ENCODE results near the gene RAB25. TPM values are rescaled to one million over a fixed set of nuclear protein-coding genes. Genes with fewer than 3 reads are reported as not detected.

RAB25 gene
- total and polyA plus RNA-seq, 2 of the 13 experiments (the other 11 are each of a cell fraction or from before 2014, with no cell fraction given) = 0.20 to 0.22 TPM

DNA sequence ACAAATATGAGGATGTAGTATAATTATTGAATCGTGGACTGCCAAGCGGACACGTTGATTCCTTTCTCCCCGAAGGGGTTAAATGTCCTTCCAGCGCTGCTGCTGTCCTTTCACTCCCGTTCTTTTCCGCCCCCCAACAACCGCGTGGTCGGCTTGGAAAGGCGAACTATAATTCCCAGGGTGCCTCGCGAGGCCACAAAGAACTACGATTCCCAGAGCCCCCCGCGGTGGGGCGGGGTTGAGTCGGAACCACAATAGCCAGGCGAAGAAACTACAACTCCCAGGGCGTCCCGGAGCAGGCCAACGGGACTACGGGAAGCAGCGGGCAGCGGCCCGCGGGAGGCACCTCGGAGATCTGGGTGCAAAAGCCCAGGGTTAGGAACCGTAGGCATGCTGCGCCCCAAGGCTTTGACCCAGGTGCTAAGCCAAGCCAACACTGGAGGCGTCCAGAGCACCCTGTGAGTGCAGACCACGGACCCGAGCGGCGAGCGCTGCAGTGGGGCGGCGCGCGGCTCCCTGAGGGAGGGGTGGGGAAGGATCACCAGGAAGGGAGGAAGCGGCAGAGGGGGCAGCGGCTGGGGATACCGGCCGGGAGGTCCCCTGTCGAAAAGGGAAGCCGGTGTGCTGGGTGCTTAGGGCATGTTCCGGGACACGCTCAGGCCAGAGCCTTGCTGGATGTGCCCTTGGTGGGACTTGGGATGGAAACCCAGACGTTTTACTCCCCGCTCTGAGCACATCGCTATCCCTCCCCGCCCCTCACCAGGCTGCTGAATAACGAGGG lies 6.3 kb upstream of the RAB25 start, which contains the start of gene LAMTOR2 (continued):
- TF ChIP-seq, protein P1, sequence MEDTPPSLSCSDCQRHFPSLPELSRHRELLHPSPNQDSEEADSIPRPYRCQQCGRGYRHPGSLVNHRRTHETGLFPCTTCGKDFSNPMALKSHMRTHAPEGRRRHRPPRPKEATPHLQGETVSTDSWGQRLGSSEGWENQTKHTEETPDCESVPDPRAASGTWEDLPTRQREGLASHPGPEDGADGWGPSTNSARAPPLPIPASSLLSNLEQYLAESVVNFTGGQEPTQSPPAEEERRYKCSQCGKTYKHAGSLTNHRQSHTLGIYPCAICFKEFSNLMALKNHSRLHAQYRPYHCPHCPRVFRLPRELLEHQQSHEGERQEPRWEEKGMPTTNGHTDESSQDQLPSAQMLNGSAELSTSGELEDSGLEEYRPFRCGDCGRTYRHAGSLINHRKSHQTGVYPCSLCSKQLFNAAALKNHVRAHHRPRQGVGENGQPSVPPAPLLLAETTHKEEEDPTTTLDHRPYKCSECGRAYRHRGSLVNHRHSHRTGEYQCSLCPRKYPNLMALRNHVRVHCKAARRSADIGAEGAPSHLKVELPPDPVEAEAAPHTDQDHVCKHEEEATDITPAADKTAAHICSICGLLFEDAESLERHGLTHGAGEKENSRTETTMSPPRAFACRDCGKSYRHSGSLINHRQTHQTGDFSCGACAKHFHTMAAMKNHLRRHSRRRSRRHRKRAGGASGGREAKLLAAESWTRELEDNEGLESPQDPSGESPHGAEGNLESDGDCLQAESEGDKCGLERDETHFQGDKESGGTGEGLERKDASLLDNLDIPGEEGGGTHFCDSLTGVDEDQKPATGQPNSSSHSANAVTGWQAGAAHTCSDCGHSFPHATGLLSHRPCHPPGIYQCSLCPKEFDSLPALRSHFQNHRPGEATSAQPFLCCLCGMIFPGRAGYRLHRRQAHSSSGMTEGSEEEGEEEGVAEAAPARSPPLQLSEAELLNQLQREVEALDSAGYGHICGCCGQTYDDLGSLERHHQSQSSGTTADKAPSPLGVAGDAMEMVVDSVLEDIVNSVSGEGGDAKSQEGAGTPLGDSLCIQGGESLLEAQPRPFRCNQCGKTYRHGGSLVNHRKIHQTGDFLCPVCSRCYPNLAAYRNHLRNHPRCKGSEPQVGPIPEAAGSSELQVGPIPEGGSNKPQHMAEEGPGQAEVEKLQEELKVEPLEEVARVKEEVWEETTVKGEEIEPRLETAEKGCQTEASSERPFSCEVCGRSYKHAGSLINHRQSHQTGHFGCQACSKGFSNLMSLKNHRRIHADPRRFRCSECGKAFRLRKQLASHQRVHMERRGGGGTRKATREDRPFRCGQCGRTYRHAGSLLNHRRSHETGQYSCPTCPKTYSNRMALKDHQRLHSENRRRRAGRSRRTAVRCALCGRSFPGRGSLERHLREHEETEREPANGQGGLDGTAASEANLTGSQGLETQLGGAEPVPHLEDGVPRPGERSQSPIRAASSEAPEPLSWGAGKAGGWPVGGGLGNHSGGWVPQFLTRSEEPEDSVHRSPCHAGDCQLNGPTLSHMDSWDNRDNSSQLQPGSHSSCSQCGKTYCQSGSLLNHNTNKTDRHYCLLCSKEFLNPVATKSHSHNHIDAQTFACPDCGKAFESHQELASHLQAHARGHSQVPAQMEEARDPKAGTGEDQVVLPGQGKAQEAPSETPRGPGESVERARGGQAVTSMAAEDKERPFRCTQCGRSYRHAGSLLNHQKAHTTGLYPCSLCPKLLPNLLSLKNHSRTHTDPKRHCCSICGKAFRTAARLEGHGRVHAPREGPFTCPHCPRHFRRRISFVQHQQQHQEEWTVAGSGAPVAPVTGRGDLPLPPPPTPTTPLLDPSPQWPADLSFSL (CRISPR knock-in tag; IDR thresholded peaks at IDR 0.05) = no peak
- TF ChIP-seq MXD3 (CRISPR knock-in tag; IDR thresholded peaks at IDR 0.05) (peak; percentile 82; the same call in 1 of the 2 replicates), SRF (IDR thresholded peaks at IDR 0.05; ENCODE audit: low read depth, low read length) (no peak), SNAPC5 (CRISPR knock-in tag; IDR thresholded peaks at IDR 0.05; ENCODE audit: borderline replicate concordance) (no peak), KDM3A (CRISPR knock-in tag; IDR thresholded peaks at IDR 0.05; ENCODE audit: low read depth) (no peak; the same call in 1 of the 2 replicates), THAP7 (CRISPR knock-in tag; IDR thresholded peaks at IDR 0.05) (no peak), ZNF550 (CRISPR knock-in tag; IDR thresholded peaks at IDR 0.05; ENCODE audit: borderline replicate concordance) (no peak), USF2 (IDR thresholded peaks at IDR 0.05; ENCODE audit: low read depth, low read length) (no peak), USF2 (CRISPR knock-in tag; IDR thresholded peaks at IDR 0.05; ENCODE audit: borderline replicate concordance) (peak; percentile 48; the same call in 1 of the 2 replicates), PCBP2 (optimal IDR thresholded peaks at IDR 0.05; ENCODE audit: low read depth, low read length, poor library complexity, severe bottlenecking) (no peak), NR1H2 (CRISPR knock-in tag; IDR thresholded peaks at IDR 0.05; ENCODE audit: borderline replicate concordance, low read depth) (no peak), IKZF1 (IDR thresholded peaks at IDR 0.05) (no peak), FLYWCH1 (CRISPR knock-in tag; IDR thresholded peaks at IDR 0.05) (no peak), PBX3 (CRISPR knock-in tag; IDR thresholded peaks at IDR 0.05; ENCODE audit: borderline replicate concordance) (0 out of 2 replicates have a peak, but pooled peaks have one; percentile 50), RXRB (CRISPR knock-in tag; IDR thresholded peaks at IDR 0.05; ENCODE audit: borderline replicate concordance) (0 out of 2 replicates have a peak, but pooled peaks have one; percentile 42)
- TF ChIP-seq, protein P2, sequence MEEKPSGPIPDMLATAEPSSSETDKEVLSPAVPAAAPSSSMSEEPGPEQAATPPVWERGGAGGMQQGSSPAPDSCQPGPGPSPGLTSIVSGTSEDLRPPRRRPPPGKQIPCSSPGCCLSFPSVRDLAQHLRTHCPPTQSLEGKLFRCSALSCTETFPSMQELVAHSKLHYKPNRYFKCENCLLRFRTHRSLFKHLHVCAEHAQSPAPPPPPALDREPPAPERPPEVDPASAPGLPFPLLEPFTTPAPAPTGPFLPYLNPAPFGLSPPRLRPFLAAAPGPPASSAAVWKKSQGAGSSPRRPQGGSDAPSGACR (CRISPR knock-in tag; IDR thresholded peaks at IDR 0.05) = no peak
